Activated CD4-positive, CD25-positive, alpha-beta regulatory T cell (primary cell): ENCODE data around the gene TEX35.
"Not testable (repeated sequence)": the region's sequence is repeated elsewhere in the genome, so short reads cannot be mapped to it uniquely, and the experiment has no call there.

Source experiments
- DNase-seq, 4 experiments: peaks; one replicate each; lab custom pipeline; 2025; lab: John Stamatoyannopoulos, UW

TEX35 gene

GRCh38 chr1:178494569-178494971 is 18.3 kb upstream of the TEX35 start:
- DNase-seq: no peak

- no peak for DNase-seq
Observed at GRCh38 chr1:178495158-178495557, 17.8 kb upstream of the TEX35 start.

GRCh38 chr1:178495741-178496409 is 17.0 kb upstream of the TEX35 start:
- DNase-seq: no peak

GRCh38 chr1:178496410-178497135 is 16.3 kb upstream of the TEX35 start, which contains the start of gene CLEC20A:
CLEC20A (minus strand) TSS chr1:178496964; CDS start chr1:178496939, 25 bp downstream.
- DNase-seq: no peak

GRCh38 chr1:178497903-178498478 is 14.9 kb upstream of the TEX35 start:
- no peak for DNase-seq

- DNase-seq: no peak
Observed at GRCh38 chr1:178498896-178499675, 13.8 kb upstream of the TEX35 start.

GRCh38 chr1:178500091-178500770 is 12.7 kb upstream of the TEX35 start:
- no peak for DNase-seq

- no peak for DNase-seq
Observed at GRCh38 chr1:178500936-178501554, 11.9 kb upstream of the TEX35 start.

GRCh38 chr1:178501705-178502329 is 11.1 kb upstream of the TEX35 start:
- peak in 1 of 4 experiments; percentile 11 for DNase-seq

- no peak for DNase-seq
Observed at GRCh38 chr1:178502330-178502714, 10.6 kb upstream of the TEX35 start.

GRCh38 chr1:178502856-178503255 is 10.1 kb upstream of the TEX35 start:
- DNase-seq: no peak

GRCh38 chr1:178503316-178503715 is 9.6 kb upstream of the TEX35 start:
- not testable (repeated sequence) for DNase-seq

GRCh38 chr1:178503849-178504248 is 9.1 kb upstream of the TEX35 start:
- no peak for DNase-seq

GRCh38 chr1:178504286-178504685 is 8.6 kb upstream of the TEX35 start:
- DNase-seq: no peak

- no peak for DNase-seq
Observed at GRCh38 chr1:178506177-178506576, 6.7 kb upstream of the TEX35 start.

- DNase-seq: no peak
Observed at GRCh38 chr1:178506669-178507068, 6.2 kb upstream of the TEX35 start.

- no peak for DNase-seq
Observed at GRCh38 chr1:178509414-178510007, 3.4 kb upstream of the TEX35 start.

- DNase-seq: no peak
Observed at GRCh38 chr1:178510155-178510554, 2.8 kb upstream of the TEX35 start.

- no peak for DNase-seq
Observed at GRCh38 chr1:178513278-178513983, 522 bp downstream of the TEX35 start.

- no peak for DNase-seq
Observed at GRCh38 chr1:178516110-178516509, 3.2 kb downstream of the TEX35 start.
